NCI-H446 (cell line): ENCODE data around the gene ADAM17.

Experiments used
- DNase-seq, 2 experiments: peaks; one replicate each; lab custom pipeline; 2025; lab: John Stamatoyannopoulos, UW

ADAM17 gene

DNA sequence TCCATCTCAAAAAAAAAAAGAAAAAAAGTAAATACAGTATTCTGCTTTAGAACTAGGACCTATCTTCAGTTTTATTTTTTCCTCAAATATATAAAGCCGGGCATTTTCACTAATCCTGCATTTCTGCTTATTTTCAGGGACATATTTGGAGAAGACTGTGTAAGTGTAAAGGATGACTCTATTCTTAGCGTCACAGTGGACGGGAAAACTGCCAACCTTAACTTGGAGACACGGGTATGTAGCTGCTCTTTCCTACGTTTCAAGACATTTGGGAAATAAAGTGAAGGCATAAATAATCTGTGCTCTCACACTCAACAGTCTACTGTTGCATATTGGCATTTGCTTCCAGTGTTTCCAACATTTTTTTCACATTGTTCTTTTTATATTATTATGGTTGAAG, 84.4 kb downstream of the ADAM17 start:
- DNase-seq, result no peak

DNA sequence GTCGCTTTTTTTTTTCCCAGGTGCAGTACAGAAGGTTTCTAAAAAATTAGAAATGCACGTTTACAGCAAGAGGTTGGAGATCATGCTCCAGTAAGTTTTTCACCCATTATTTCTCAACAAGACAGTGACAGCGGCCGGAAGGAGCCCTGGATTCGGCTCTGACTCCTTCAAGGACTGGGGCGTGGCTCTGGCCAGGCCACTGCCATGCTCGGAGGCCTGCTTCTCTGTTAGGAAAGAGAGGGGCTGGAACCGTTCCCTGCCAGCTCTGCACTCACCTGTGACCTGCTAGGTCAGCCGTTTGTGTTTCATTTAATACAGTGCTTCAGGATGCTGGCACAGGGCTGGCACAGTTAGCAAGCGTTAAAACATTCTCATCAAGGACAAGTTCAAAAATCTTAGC, 87.9 kb downstream of the ADAM17 start:
- DNase-seq, result no peak

DNA sequence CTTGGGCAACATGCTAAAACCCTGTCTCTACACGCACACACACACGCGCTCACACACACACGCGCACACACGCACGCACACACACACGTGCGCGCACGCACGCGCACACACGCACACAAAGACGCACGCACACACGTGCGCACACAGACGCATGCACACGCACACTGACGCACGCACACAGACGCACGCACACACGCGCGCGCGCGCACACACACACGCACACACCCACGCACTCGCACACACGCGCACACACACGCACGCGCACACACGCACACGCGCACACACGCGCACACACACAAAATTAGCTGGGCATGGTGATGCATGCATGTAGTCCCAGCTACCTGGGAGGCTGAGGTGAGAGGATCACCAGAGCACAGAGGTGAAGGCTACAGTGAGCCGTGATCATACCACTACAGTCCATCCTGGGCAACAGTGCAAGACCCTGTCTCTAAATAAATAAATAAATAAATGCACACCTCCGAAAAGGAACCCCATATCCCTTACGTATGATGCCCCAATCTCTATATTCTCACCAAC, 89.4 kb downstream of the ADAM17 start:
- DNase-seq, result no peak

DNA sequence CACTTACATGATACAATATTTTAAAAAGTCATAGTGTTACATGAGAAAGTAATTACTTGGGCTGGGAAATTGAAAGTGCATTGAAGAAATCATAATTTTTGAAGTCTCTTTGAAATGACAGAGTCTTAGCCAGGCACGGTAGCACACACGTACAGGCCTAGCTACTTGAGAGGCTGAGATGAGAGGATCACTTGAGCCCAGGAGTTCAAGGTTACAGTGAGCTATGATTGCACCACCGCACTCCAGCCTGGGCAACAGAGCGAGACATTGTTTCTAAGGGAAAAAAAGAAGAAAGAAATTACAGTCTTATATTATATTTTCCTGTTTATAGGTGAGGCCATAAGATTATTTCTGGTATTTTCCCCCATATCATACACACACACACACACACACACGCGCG, 90.5 kb downstream of the ADAM17 start:
- DNase-seq, result no peak

DNA sequence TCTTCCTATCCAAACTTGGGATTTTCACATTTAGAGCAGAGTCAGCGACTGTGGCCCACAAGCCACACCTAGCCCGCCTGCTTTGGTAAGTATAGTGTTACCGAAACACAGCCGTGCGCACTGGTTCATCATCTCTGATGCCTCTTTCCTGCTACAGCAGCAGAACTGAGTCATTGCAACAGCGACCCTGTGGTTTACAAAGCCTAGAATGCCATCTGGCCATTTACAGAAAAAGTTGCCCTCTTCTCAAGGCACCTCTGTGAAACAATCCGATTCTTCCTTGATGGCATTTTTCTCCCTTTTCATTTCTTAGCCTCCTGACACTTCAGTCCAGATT, 92.0 kb downstream of the ADAM17 start:
- no peak for DNase-seq

DNA sequence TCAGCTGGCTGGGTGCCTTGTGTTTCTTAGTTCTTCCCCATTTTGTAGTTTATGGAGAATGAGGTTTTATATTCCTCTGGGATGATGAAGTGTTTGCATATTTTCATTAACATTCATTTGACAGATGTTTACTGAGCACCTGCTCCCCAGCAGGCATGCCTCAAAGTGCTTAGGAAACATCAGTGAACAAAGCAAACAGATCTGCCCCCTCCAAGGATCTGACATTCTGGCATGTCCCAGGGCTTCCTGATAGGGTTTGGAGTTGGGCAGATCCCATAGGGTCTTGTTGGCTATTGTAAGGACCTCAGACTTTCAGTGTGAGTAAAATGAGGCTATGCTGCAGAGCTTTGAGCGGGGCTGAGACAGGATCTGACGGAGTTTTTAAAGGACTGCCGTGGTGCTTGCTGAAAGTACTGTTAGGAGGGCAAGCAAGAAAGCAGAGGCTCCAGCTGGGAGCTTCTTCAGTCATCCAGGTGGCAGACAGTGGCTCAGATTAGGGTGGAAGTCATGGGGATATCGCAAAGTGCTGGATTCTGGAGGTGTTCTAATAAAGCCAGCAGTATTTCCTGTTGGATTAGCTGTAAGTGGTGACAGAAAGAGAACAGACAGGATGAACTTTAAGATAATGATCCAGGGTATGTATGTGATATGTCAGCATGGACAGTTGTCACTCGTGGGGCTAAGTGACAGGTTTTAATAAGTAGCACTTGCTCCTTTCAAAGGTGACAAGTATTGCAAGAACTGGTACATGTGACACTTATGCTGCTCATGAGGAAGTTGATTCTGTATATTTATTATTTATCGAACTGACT, 92.5 kb downstream of the ADAM17 start:
- DNase-seq, result no peak

DNA sequence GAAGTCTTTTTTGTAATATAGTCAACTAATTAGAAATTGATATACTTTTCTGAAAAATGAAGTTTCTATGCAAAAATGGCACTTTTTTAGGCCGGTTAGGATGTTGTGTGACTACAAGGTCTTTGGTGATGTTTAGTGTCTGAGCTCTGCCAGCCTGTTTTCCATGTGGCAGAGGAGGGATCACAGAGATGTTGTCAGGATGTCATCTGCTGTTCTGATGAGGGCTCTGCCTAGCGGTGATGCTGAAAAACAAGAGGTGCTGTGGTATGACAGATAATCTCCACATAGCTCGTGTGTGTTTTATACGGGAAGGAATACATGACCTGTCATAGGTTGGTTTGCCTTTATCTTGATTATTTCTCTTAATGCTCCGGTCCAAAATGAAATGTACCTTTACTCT, 93.3 kb downstream of the ADAM17 start:
- DNase-seq, result no peak

DNA sequence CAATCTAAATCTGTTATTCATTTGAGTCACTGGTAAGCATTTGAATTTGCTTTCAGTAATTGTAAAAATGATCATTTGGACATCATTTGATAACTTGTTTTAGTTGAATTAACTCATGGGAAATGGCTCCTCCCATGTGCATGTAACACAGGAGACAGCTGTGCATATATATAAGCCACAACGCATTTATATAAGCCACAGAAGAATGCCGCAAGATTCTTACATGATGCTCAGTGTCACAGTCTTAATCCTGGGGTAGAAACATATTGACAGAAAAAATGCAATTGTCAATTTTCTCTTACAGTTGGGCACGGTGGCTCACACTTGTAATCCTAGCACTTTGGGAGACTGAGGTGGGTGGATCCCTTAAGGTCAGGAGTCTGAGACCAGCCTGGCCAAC, 94.6 kb downstream of the ADAM17 start:
- no peak for DNase-seq

DNA sequence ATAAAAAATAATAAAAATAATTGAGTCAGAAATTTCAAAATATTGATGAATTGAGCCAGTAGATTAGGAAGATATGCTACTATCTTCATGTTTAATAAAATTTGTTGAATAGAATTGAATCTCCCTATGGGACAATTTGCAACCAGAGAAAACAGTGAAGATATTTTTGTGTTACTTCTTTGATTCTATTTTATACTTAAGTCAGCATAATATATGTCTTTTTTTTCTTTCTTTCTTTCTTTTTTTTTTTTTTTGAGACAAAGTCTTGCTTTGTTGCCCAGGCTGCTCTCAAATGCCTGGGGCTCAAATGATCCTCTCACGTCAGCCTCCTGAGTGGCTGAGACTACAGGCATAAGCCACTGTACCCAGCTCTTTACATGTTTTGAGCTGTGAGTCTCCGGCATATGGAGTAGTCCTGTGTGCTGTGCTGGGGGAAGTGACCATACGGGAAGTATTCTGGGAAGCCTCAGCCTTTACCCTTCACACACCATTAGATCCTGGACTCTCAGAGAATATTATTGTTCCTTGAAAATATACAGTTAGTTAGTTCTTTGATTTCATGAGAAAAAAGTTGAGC, 95.1 kb downstream of the ADAM17 start:
- DNase-seq, result no peak

DNA sequence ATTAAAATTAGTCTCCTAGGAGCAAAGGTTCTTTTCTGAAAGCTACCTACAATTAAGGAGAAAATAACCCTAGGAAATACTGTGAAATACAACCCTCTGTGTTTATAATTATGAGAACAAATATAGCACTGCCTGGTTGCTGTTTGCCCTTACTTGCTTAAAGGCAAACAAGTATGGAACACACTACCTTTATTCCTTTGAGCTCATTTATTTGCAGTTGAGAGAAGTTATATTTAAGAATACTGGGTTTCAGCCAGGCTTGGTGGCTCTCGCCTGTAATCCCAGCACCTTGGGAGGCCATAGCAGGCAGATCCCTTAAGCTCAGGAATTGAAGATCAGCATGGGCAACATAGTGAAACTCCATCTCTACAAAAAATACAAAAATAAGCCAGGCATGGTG, 104.4 kb downstream of the ADAM17 start:
- DNase-seq, result no peak

DNA sequence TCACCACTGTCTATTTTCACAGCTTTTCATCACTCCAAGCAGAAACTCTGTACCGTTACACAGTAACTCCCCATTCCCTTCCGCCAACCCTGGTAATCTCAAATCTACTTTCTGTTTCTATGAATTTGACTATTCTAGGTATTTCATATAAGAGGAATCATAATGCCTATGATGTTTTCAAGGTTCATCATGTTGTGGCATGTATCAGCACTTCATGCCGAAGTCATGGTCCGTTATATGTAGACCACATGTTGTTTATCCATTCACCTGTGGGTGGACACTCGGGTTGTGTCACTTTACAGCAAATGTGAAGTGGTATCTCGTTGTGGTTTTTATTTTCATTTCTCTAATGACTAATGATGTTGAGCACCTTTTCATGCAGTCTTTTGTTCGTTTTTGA, 110.5 kb downstream of the ADAM17 start:
- DNase-seq, result no peak

DNA sequence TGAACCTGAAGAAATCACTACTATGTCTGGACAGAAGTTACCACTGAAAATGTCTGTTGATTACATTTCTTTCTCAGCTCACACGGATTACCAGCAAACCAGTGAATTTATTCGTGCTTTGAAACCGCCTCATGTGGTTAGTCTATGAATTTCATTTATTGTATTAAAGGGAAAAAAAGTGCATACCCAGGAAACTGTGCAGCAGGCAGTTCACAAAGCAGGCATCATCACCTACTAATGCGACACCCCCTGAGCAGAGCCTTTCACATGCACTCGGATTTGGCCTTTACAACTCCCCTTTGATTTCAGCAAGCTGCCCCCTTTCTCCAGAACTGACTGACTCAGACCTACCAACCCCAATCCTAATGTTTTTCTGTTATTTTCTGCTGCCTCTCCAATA, 112.1 kb downstream of the ADAM17 start:
- DNase-seq, result no peak

DNA sequence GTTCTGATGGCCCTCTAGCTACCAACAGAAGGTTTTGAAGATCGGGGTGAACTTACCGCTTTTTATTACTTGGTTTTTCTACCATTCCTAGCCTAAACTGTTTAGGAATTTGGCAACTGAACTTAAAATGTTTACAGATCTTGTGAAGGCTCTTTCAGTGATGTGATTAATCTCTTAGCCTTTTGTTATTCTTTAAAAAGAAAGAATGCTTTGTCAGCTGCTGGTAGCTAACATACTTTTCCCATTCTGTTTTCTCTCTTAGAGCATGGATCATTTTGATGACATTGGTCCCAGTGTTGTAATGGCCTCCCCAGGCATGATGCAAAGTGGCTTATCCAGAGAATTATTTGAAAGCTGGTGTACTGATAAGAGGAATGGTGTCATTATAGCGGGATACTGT, 114.1 kb downstream of the ADAM17 start:
- no peak for DNase-seq

DNA sequence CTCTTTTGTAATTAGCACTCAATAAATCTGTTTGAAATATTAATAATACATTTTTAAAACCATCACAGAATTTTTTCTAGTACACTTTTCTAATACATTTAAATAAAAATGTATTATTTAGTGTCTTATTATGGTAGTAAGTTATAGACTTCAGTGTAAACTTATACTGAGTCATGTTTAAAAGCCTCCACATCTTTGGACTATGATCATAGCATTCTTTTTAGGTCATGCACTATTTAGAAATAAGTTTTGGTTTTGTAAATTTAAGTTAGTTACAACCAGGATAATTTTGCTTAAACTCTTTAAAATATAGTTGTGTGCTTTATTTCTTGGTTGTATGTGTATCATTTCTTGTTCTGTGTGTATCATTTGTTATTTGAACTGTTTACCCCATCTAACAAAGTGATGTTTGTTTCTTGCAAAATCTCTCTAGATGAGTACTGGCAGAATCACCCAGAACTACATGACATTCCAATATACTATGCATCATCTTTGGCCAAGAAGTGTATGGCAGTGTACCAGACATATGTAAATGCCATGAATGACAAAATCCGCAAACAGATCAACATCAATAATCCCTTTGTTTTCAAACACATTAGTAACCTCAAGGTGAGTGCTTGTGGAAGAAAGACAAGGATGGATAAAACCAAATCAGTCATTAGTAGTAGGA, 115.4 kb downstream of the ADAM17 start:
- no peak for DNase-seq

DNA sequence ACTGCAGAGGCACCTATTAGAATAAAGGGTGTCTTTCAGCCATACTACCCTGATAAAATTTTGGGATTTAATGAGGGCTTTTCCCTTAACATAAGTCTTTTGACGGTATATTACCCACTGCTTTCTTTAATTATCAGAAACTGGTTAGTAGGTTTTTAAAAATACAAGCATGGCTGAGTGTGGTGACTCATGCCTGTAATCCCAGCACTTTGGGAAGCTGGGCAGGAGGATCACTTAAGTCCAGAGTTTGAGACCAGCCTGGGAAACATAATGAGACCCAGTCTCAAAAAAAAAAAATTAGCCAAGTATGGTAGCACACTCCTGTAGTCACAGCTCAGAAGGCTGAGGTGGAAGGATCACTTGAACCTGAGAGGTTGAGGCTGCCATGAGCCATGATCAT, 116.1 kb downstream of the ADAM17 start:
- no peak for DNase-seq
